Ishikawa (cell line): ENCODE results near the gene SPNS1.

ENCODE experiments used
- CEBPB ChIP-seq: IDR thresholded peaks from 2 replicates; pipeline ENCODE4 v1.6.1; 2012
- CREB1 ChIP-seq: IDR thresholded peaks from 2 replicates; pipeline ENCODE4 v1.6.1; 2012; ENCODE audit warnings: low read depth
- EGR1 ChIP-seq: IDR thresholded peaks from 2 replicates; pipeline ENCODE4 v1.6.1; 2012
- EP300 ChIP-seq: IDR thresholded peaks from 2 replicates; pipeline ENCODE4 v1.6.1; 2012; ENCODE audit warnings: borderline replicate concordance
- FOXM1 ChIP-seq: IDR thresholded peaks from 2 replicates; pipeline ENCODE4 v1.6.1; 2012; ENCODE audit warnings: low read depth, borderline replicate concordance
- MAX ChIP-seq: IDR thresholded peaks from 2 replicates; pipeline ENCODE4 v1.6.1; 2012
- NFIC ChIP-seq: IDR thresholded peaks from 2 replicates; pipeline ENCODE4 v1.6.1; 2012
- RAD21 ChIP-seq: IDR thresholded peaks from 2 replicates; pipeline ENCODE4 v1.6.1; 2012; ENCODE audit warnings: low read depth
- REST ChIP-seq: IDR thresholded peaks from 2 replicates; pipeline ENCODE4 v1.6.1; 2012; ENCODE audit warnings: low read depth, mild to moderate bottlenecking
- TAF1 ChIP-seq: IDR thresholded peaks from 2 replicates; pipeline ENCODE4 v1.6.1; 2012; ENCODE audit warnings: low read depth, mild to moderate bottlenecking
- TCF12 ChIP-seq: IDR thresholded peaks from 2 replicates; pipeline ENCODE4 v1.6.1; 2012; ENCODE audit warnings: low read depth
- TEAD4 ChIP-seq: IDR thresholded peaks from 2 replicates; pipeline ENCODE4 v1.6.1; 2012
- USF1 ChIP-seq: IDR thresholded peaks from 2 replicates; pipeline ENCODE4 v1.6.1; 2012
- YY1 ChIP-seq: IDR thresholded peaks from 2 replicates; pipeline ENCODE4 v1.6.1; 2012; ENCODE audit warnings: low read depth
- ZBTB7A ChIP-seq: IDR thresholded peaks from 2 replicates; pipeline ENCODE4 v1.6.1; 2012; ENCODE audit warnings: low read depth

The SPNS1 gene

GRCh38 chr16:28930203-28930602 is 44.4 kb upstream of the SPNS1 start:
- TF ChIP-seq TCF12, result no peak
- TF ChIP-seq ZBTB7A, result no peak
- TF ChIP-seq YY1, result no peak
- no peak for TF ChIP-seq USF1
- TF ChIP-seq NFIC, result no peak
- no peak for TF ChIP-seq FOXM1
- TF ChIP-seq TEAD4, result no peak
- no peak for TF ChIP-seq MAX
- TF ChIP-seq CREB1, result no peak
- no peak for TF ChIP-seq EP300
- no peak for TF ChIP-seq TAF1

GRCh38 chr16:28930652-28931051 is 43.9 kb upstream of the SPNS1 start:
- TF ChIP-seq CREB1, result no peak
- no peak for TF ChIP-seq MAX
- no peak for TF ChIP-seq CEBPB
- no peak for TF ChIP-seq TEAD4

- no peak for TF ChIP-seq NFIC
- TF ChIP-seq TAF1, result no peak
- no peak for TF ChIP-seq ZBTB7A
- TF ChIP-seq EGR1, result no peak
- TF ChIP-seq CEBPB, result no peak
- TF ChIP-seq REST, result no peak
- no peak for TF ChIP-seq YY1
- TF ChIP-seq FOXM1, result no peak
- no peak for TF ChIP-seq TEAD4
Measured at GRCh38 chr16:28931801-28932225, 42.8 kb upstream of the SPNS1 start, which contains the start of gene CD19. Gene CD19, plus strand, starts transcription at chr16:28931971. Its CDS starts 30 bp downstream, at chr16:28932001.

GRCh38 chr16:28932339-28933141 is 42.0 kb upstream of the SPNS1 start:
- TF ChIP-seq MAX, result no peak
- TF ChIP-seq EP300, result no peak
- TF ChIP-seq FOXM1, result no peak
- TF ChIP-seq CREB1, result no peak
- TF ChIP-seq TEAD4, result no peak

- TF ChIP-seq CEBPB, result no peak
- TF ChIP-seq RAD21, result no peak
- no peak for TF ChIP-seq EGR1
- TF ChIP-seq TCF12, result no peak
- no peak for TF ChIP-seq NFIC
- no peak for TF ChIP-seq USF1
- TF ChIP-seq YY1, result no peak
- no peak for TF ChIP-seq TAF1
- no peak for TF ChIP-seq MAX
- TF ChIP-seq REST, result no peak
- no peak for TF ChIP-seq FOXM1
- TF ChIP-seq TEAD4, result no peak
- no peak for TF ChIP-seq ZBTB7A
- TF ChIP-seq CREB1, result no peak
- no peak for TF ChIP-seq EP300
Measured at GRCh38 chr16:28933171-28933570, 41.4 kb upstream of the SPNS1 start.

GRCh38 chr16:28935346-28935745 is 39.2 kb upstream of the SPNS1 start:
- no peak for TF ChIP-seq REST
- no peak for TF ChIP-seq MAX
- no peak for TF ChIP-seq CREB1
- no peak for TF ChIP-seq EGR1
- no peak for TF ChIP-seq EP300
- no peak for TF ChIP-seq NFIC
- no peak for TF ChIP-seq TEAD4
- no peak for TF ChIP-seq ZBTB7A
- TF ChIP-seq RAD21, result no peak
- TF ChIP-seq TAF1, result no peak
- TF ChIP-seq YY1, result no peak
- no peak for TF ChIP-seq FOXM1
- TF ChIP-seq CEBPB, result no peak
- no peak for TF ChIP-seq USF1
- no peak for TF ChIP-seq TCF12
